Lung (tissue), 12 donors: ENCODE measurements around the gene TNFRSF12A. TPM values are rescaled to one million over a fixed set of nuclear protein-coding genes. Genes with fewer than 3 reads are reported as not detected.
"Not testable (repeated sequence)": the region's sequence is repeated elsewhere in the genome, so short reads cannot be mapped to it uniquely, and the experiment has no call there.

ENCODE experiments used
- ATAC-seq: fragments of 200-7000 bp; cut with Tn5 transposase; one replicate; pipeline ENCODE4 v1.9.1; 2020; ENCODE audit warnings: moderate number of reproducible peaks; ENCODE audit not compliant: insufficient read depth, low FRiP score
- DNase-seq, 3 donors: peaks; one replicate each; pipeline ENCODE4 v3.0.0-alpha.2; 2013 to 2017
- H3K27ac ChIP-seq, 2 donors: one replicate each; pipeline ENCODE4 v1.5.1; 2013; ENCODE audit warnings: mild to moderate bottlenecking in 2 of 2, moderate library complexity in 2 of 2, control low read depth in 1 of 2, inconsistent platforms in 1 of 2, low read depth in 1 of 2, low read length in 1 of 2
- H3K27me3 ChIP-seq, 3 donors: one replicate each; pipeline ENCODE4 v1.5.1; 2013; ENCODE audit warnings: low read length in 2 of 3; ENCODE audit not compliant: control insufficient read depth in 3 of 3, insufficient read depth in 3 of 3
- H3K36me3 ChIP-seq, 4 donors: one replicate each; pipeline ENCODE4 v1.5.1; 2013; ENCODE audit warnings: low read length in 4 of 4, mild to moderate bottlenecking in 1 of 4, moderate library complexity in 1 of 4; ENCODE audit not compliant: control insufficient read depth in 4 of 4, insufficient read depth in 4 of 4
- H3K4me1 ChIP-seq, 5 donors: one replicate each; pipeline ENCODE4 v1.5.1; 2013; ENCODE audit warnings: low read length in 5 of 5, mild to moderate bottlenecking in 2 of 5, moderate library complexity in 1 of 5; ENCODE audit not compliant: control insufficient read depth in 5 of 5, insufficient read depth in 5 of 5
- H3K4me3 ChIP-seq: one replicate; pipeline ENCODE4 v1.5.1; 2013; ENCODE audit warnings: mild to moderate bottlenecking, control low read depth, moderate library complexity
- H3K9ac ChIP-seq, 2 donors: one replicate each; pipeline ENCODE4 v1.5.1; 2013; ENCODE audit warnings: low read length in 2 of 2, control low read depth in 1 of 2; ENCODE audit not compliant: insufficient read depth in 1 of 2
- H3K9me3 ChIP-seq, 4 donors: one replicate each; pipeline ENCODE4 v1.5.1; 2013; ENCODE audit warnings: low read length in 3 of 4, mild to moderate bottlenecking in 1 of 4, moderate library complexity in 1 of 4; ENCODE audit not compliant: control insufficient read depth in 4 of 4, insufficient read depth in 3 of 4
- WGBS, 2 donors: extraction: QIAGEN DNeasy Blood & Tissue Kit; methylation state at CpG; one replicate each; pipeline ENCODE4 v1.1.7; 2013; 5-methylcytosine and 5-hydroxymethylcytosine counted together
- polyA plus RNA-seq, 2 donors: library from polyadenylated mRNA; stranded (reverse); fragments of 200-250 nt; gene quantifications; one replicate each; pipeline ENCODE4 v1.2.1, GENCODE V29; 2013
- total RNA-seq, 2 donors: library from RNA; depleted of rRNA in 1 of 2; stranded (reverse); fragments of >200 nt in 1 of 2; gene quantifications; one replicate each; pipeline ENCODE4 v1.2.1, GENCODE V29; 2014 to 2021
- TF ChIP-seq, protein P1 (sequence below): IDR thresholded peaks from 2 replicates; pipeline ENCODE4 v1.5.1; 2012; ENCODE audit warnings: mild to moderate bottlenecking; ENCODE audit errors: control extremely low read depth, extremely low read depth
- donor health status: control.
- donor health status: control.
- donor health status: Bipolar disorder and iron deficiency.
- donor health status: healthy.
- donor health status: DM: yes; HTN: yes; CAD: no.

TNFRSF12A gene
- total and polyA plus RNA-seq, 4 donors = 19.1 to 192 (median 119) TPM

- H3K27me3 ChIP-seq = no peaks in the 10 kb centered on the region
- H3K9ac ChIP-seq = no peak overlapping the region
- peaks cover 0 to 22% (median 0%) of the 10 kb centered on the region in 5 donors for H3K4me1 ChIP-seq
- H3K4me3 ChIP-seq = peak overlapping the region; percentile 71
- ATAC-seq = no peak
- TF ChIP-seq, protein P1, sequence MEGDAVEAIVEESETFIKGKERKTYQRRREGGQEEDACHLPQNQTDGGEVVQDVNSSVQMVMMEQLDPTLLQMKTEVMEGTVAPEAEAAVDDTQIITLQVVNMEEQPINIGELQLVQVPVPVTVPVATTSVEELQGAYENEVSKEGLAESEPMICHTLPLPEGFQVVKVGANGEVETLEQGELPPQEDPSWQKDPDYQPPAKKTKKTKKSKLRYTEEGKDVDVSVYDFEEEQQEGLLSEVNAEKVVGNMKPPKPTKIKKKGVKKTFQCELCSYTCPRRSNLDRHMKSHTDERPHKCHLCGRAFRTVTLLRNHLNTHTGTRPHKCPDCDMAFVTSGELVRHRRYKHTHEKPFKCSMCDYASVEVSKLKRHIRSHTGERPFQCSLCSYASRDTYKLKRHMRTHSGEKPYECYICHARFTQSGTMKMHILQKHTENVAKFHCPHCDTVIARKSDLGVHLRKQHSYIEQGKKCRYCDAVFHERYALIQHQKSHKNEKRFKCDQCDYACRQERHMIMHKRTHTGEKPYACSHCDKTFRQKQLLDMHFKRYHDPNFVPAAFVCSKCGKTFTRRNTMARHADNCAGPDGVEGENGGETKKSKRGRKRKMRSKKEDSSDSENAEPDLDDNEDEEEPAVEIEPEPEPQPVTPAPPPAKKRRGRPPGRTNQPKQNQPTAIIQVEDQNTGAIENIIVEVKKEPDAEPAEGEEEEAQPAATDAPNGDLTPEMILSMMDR = no peak
- H3K27ac ChIP-seq = peak overlapping the region in 1 of 2 donors; percentile 67
- no peak for DNase-seq
- 67 to 91% methylated on average over 7 of the region's 7 CpGs for WGBS, 2 donors
- peaks cover 0 to 17% (median 0%) of the 10 kb centered on the region in 4 donors for H3K36me3 ChIP-seq
- H3K9me3 ChIP-seq = no peaks in the 10 kb centered on the region
Measured at GRCh38 chr16:3066440-3066748, 46.2 kb downstream of the TNFRSF12A start.

GRCh38 chr16:3068487-3068886, 48.3 kb downstream of the TNFRSF12A start:
- Histone ChIP-seq H3K4me3 (no peak overlapping the region), H3K27ac (no peak overlapping the region), H3K9ac (no peak overlapping the region), H3K36me3 (peaks cover 0 to 17% (median 0%) of the 10 kb centered on the region in 4 donors), H3K27me3 (no peaks in the 10 kb centered on the region), H3K4me1 (peaks cover 0 to 22% (median 0%) of the 10 kb centered on the region in 5 donors), H3K9me3 (no peaks in the 10 kb centered on the region)
- 55 to 67% methylated on average over 4 of the region's 4 CpGs for WGBS, 2 donors
- DNase-seq = no peak
- ATAC-seq = no peak
- TF ChIP-seq, protein P1 = no peak

- 86 to 91% methylated on average over 10 of the region's 11 CpGs for WGBS, 2 donors
- not testable (repeated sequence) for H3K27ac ChIP-seq, ATAC-seq, H3K27me3 ChIP-seq, H3K9ac ChIP-seq, H3K4me3 ChIP-seq, DNase-seq, H3K9me3 ChIP-seq
- peaks cover 0 to 22% (median 0%) of the 10 kb centered on the region in 5 donors for H3K4me1 ChIP-seq
- peaks cover 0 to 17% (median 0%) of the 10 kb centered on the region in 4 donors for H3K36me3 ChIP-seq
Measured at GRCh38 chr16:3069146-3069545, 49.0 kb downstream of the TNFRSF12A start.

- DNase-seq (no peak), ATAC-seq (no peak)
- no peak overlapping the region for H3K4me3 ChIP-seq
- no peak overlapping the region for H3K27ac ChIP-seq
- H3K9me3 ChIP-seq = no peaks in the 10 kb centered on the region
- WGBS, 2 donors = 91 to 94% methylated on average over 9 of the region's 9 CpGs
- H3K36me3 ChIP-seq = peaks cover 0 to 17% (median 0%) of the 10 kb centered on the region in 4 donors
- H3K4me1 ChIP-seq = peaks cover 0 to 17% (median 0%) of the 10 kb centered on the region in 5 donors
- no peak overlapping the region for H3K9ac ChIP-seq
- peaks cover 0 to 7% (median 0%) of the 10 kb centered on the region in 3 donors for H3K27me3 ChIP-seq
- TF ChIP-seq, protein P1 = no peak
Measured at GRCh38 chr16:3070608-3071111, 50.5 kb downstream of the TNFRSF12A start.
